ENCODE results near the gene RXFP1. TPM values are rescaled to one million over a fixed set of nuclear protein-coding genes. Genes with fewer than 3 reads are reported as not detected.

The RXFP1 gene
- total RNA-seq, 1 experiment from 2014 or later = 0.24 TPM

GRCh38 chr4:158682066-158682465 is 160.4 kb downstream of the RXFP1 start:
- DNase-seq (ENCODE audit: low read depth, low spot score) = no peak
- in situ Hi-C loops (cut with HindIII; ENCODE audit: low pct_unique_long_range_greater_than_20kb, low sequenced_read_pairs) = no loop called here

GRCh38 chr4:158688813-158689212 is 167.1 kb downstream of the RXFP1 start:
- in situ Hi-C loops (cut with HindIII; ENCODE audit: low pct_unique_long_range_greater_than_20kb, low sequenced_read_pairs) = no loop called here
- no peak for DNase-seq (ENCODE audit: low read depth, low spot score)

Small RNAs within 50 kb of the gene (small RNA-seq; reads per million reads assigned to genes)
- 0 to 0.12 reads per million in 2 experiments for gene RF00012

Other genes starting within 250 kb of the RXFP1 start
- 9.8 and 11.9 TPM in 2 replicates for gene C4orf46, start 150.0 kb downstream of the RXFP1 start, total RNA-seq (2014; rRNA removed; shearing (Covaris generic))
- 14.5 and 16.4 TPM in 2 replicates for gene ETFDH, start 150.4 kb downstream of the RXFP1 start, total RNA-seq (2014; rRNA removed; shearing (Covaris generic))
- gene PPID, start 201.5 kb downstream of the RXFP1 start, total RNA-seq (2014; rRNA removed; shearing (Covaris generic)) = 43.2 and 50.8 TPM in 2 replicates
- 39.7 and 42.9 TPM in 2 replicates for gene FNIP2, start 247.1 kb downstream of the RXFP1 start, total RNA-seq (2014; rRNA removed; shearing (Covaris generic))

All from SK-MEL-5 (cell line).